GM18507 (cell line): ENCODE measurements around the gene EVA1A.
A peak's percentile ranks its signal among the peaks of the same experiment; 100 is the strongest.

Experiments
- DNase-seq: peaks from one replicate; pipeline ENCODE4 v3.0.0; 2011; ENCODE audit warnings: low read depth; ENCODE audit not compliant: insufficient read length; ENCODE audit errors: extremely low spot score
- FAIRE-seq: peaks from 2 replicates; lab custom pipeline; 2011; peaks lifted over from hg19 to GRCh38; lab: Jason Lieb, UNC

Gene EVA1A

GRCh38 chr2:75465317-75465984, 95.3 kb downstream of the EVA1A start:
- no peak for DNase-seq

GRCh38 chr2:75464348-75464946, 96.3 kb downstream of the EVA1A start:
- peak; percentile 67 for FAIRE-seq
- DNase-seq: no peak

More at GRCh38 chr2:75465317-75465984, 95.3 kb downstream of the EVA1A start:
- FAIRE-seq: no peak

- DNase-seq (no peak), FAIRE-seq (no peak)
Measured at GRCh38 chr2:75462721-75463120, 98.0 kb downstream of the EVA1A start.

GRCh38 chr2:75462206-75462605, 98.5 kb downstream of the EVA1A start:
- FAIRE-seq (no peak), DNase-seq (no peak)

DNA sequence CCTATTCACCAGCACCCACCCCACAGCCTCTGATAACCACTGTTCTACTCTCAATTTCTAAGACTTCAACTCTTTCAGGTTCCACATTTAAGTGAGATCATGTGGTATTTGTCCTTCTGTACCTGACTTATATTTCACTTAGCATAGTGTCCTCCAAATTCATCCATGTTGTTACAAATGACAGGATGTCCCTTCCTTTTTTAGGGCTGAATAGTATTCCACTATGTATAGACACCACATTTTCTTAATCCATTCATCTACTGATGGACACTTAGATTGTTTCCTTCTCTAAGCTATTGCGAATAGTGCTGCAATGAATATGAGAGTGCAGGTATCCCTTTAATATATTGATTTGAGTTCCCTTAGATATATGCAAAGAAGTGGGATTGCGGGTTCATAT, 100.1 kb downstream of the EVA1A start:
- FAIRE-seq: no peak
- DNase-seq: no peak

GRCh38 chr2:75459565-75460310, 101.0 kb downstream of the EVA1A start:
- FAIRE-seq (no peak), DNase-seq (no peak)

- FAIRE-seq: no peak
- DNase-seq: no peak
Measured at GRCh38 chr2:75458201-75458600, 102.5 kb downstream of the EVA1A start.

- FAIRE-seq (no peak), DNase-seq (no peak)
Measured at GRCh38 chr2:75456825-75457224, 103.9 kb downstream of the EVA1A start.

DNA sequence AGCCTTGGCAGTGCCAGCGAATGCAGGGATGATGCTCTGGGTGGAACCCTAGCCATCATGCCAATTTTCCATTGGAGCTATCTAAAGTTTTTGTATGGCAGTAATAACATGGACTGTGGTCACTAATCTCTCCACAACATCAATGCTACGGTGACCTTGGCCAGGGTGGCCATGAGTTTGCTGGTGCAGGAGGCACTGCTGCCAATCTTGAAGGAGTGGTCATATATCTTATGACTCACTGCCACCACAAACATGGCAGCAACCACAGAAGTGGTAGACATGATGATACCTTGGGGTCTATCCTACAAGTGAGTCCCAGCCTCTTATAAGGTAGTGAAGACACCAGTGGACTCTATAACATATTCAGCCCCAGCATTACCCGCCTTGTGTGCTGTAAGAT, 104.6 kb downstream of the EVA1A start:
- FAIRE-seq: no peak

DNA sequence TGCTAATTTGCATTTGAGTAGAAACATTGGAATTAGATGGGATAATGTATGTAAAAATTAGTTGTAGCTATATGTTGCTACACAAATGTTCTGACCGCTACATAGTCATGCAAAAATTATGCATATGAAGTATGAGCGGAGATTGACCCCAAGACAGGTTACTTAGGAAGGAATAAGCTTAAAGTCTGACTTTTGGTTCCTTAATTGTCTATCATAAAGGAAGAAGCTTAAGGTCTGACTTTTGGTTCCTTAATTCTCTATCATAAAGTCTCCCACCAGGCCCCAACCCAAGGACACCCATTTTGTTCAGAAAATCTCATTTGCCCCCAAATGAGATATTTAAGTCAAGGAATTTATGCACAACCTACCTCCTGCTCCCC, 106.5 kb downstream of the EVA1A start:
- FAIRE-seq (no peak), DNase-seq (no peak)

More for the DNA sequence above, 104.6 kb downstream of the EVA1A start:
- no peak for DNase-seq

- FAIRE-seq (no peak), DNase-seq (no peak)
Measured at GRCh38 chr2:75453384-75454240, 107.1 kb downstream of the EVA1A start.

- DNase-seq: no peak
- no peak for FAIRE-seq
Measured at GRCh38 chr2:75450068-75450467, 110.7 kb downstream of the EVA1A start.

DNA sequence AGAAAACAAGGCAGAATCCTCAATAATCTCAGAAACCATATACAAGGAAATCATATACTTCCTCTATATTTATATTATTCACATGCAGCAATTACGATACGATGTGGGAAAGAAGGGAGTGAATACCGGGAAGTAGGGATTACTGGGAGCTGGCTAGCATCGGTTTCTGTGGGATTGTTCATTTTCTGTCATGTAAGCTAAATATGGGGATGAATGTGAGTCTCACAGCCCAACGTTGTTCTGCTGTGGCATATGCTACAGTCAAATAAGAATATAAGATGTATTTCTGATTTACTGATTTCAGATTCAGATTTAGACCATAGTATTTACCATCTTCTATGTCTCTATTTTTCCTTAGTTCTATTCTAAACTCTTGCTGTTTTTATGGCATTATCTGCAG, 113.6 kb downstream of the EVA1A start:
- FAIRE-seq (no peak), DNase-seq (no peak)
